HCT116 (cell line): ENCODE data around the gene TEN1. TPM values are rescaled to one million over a fixed set of nuclear protein-coding genes. Genes with fewer than 3 reads are reported as not detected.

Experiments used
- ATAC-seq: fragments of 200-7000 bp; cut with Tn5 transposase; 2 replicates; pipeline ENCODE4 v1.9.1; 2020; ENCODE audit warnings: mild to moderate bottlenecking, moderate library complexity
- BruUV-seq: library from RNA; stranded (reverse); fragments of 400-500 nt; replicated peaks from 2 replicates; lab custom pipeline; 2021; lab: Mats Ljungman, UMichigan
- CTCF ChIA-PET: fragments of 300-600 bp; sonication (Branson Sonifier 250); formaldehyde crosslinking; loops from one replicate; lab custom pipeline; 2021; ENCODE audit warnings: antibody characterized with exemption; lab: Charles Lee
- POLR2A ChIA-PET: fragments of 300-600, 350-600 bp; sonication (Branson Sonifier 250); formaldehyde crosslinking; loops from one replicate; lab custom pipeline; 2021; ENCODE audit warnings: antibody characterized with exemption; lab: Charles Lee
- RAD21 ChIA-PET, 2 experiments: fragments of 300-600 bp; sonication (Branson Sonifier 250); formaldehyde crosslinking; loops; one replicate each; lab custom pipeline; 2023; ENCODE audit warnings: low total read pairs in 2 of 2; ENCODE audit not compliant: uncharacterized antibody in 2 of 2, unreplicated experiment in 2 of 2, low non-redundant PET in 1 of 2; lab: Charles Lee
- DNase-seq: peaks from one replicate; pipeline ENCODE4 v3.0.0-alpha.2; 2010; ENCODE audit warnings: low read depth, low spot score
- H2AFZ ChIP-seq: fragments of 200-600 bp; shearing (Covaris generic), sonication (generic); 2 replicates; pipeline ENCODE4 v1.6.1; 2017; ENCODE audit warnings: low read depth, mixed run types, mixed read lengths, antibody characterized with exemption, low read length; ENCODE audit not compliant: poor library complexity, severe bottlenecking
- H3K27ac ChIP-seq: 2 replicates; pipeline ENCODE4 v1.5.1; 2012; ENCODE audit warnings: low read depth, low read length
- H3K27me3 ChIP-seq: fragments of 200-600 bp; sonication (generic); 2 replicates; pipeline ENCODE4 v1.6.1; 2016; ENCODE audit warnings: mixed run types, low read length, mixed read lengths; ENCODE audit not compliant: insufficient read depth
- H3K36me3 ChIP-seq, 2 experiments: fragments of 200-500 bp in 1 of 2; fragments of 200-600 bp in 1 of 2; sonication (Bioruptor generic) in 1 of 2; sonication (generic) in 1 of 2; 2 replicates each; pipeline versions ENCODE4 v1.5.1 to v1.6.1; 2014 to 2016; ENCODE audit warnings: low read length in 2 of 2, inconsistent platforms in 1 of 2, mixed read lengths in 1 of 2, mixed run types in 1 of 2; ENCODE audit not compliant: insufficient read depth in 2 of 2, control insufficient read depth in 1 of 2
- H3K4me1 ChIP-seq, 2 experiments: fragments of 200-600 bp in 1 of 2; sonication (generic) in 1 of 2; 2 replicates each; pipeline versions ENCODE4 v1.5.1 to v1.6.1; 2012 to 2017; ENCODE audit warnings: low read length in 2 of 2, inconsistent platforms in 1 of 2, mild to moderate bottlenecking in 1 of 2, mixed read lengths in 1 of 2, mixed run types in 1 of 2, moderate library complexity in 1 of 2; ENCODE audit not compliant: insufficient read depth in 2 of 2, control insufficient read depth in 1 of 2
- H3K4me2 ChIP-seq: fragments of 200-600 bp; sonication (generic); 2 replicates; pipeline ENCODE4 v1.6.1; 2017; ENCODE audit warnings: mixed run types, low read length, mixed read lengths
- H3K4me3 ChIP-seq, 2 experiments: fragments of 200-600 bp in 1 of 2; sonication (generic) in 1 of 2; replicated peaks in 1 of 2; 2 replicates each; pipeline ENCODE4 v1.5.1; 2011 to 2016; ENCODE audit warnings: low read length in 2 of 2, control low read depth in 1 of 2, low read depth in 1 of 2, mild to moderate bottlenecking in 1 of 2, mixed read lengths in 1 of 2, mixed run types in 1 of 2
- H3K79me2 ChIP-seq: fragments of 200-600 bp; sonication (generic); 2 replicates; pipeline ENCODE4 v1.6.1; 2017; ENCODE audit warnings: mild to moderate bottlenecking, mixed run types, low read length, moderate library complexity, mixed read lengths; ENCODE audit not compliant: insufficient read depth
- H3K9ac ChIP-seq: fragments of 200-600 bp; sonication (generic); 2 replicates; pipeline ENCODE4 v1.6.1; 2016; ENCODE audit warnings: low read length, mixed read lengths
- H3K9me2 ChIP-seq: fragments of 200-600 bp; sonication (generic), shearing (Covaris generic); 2 replicates; pipeline ENCODE4 v1.6.1; 2017; ENCODE audit warnings: mixed run types, mild to moderate bottlenecking, moderate library complexity; ENCODE audit not compliant: insufficient read depth
- H3K9me3 ChIP-seq, 2 experiments: fragments of 200-500 bp in 1 of 2; fragments of 200-600 bp in 1 of 2; sonication (Bioruptor generic) in 1 of 2; sonication (generic) in 1 of 2; 2 replicates each; pipeline ENCODE4 v1.6.1; 2014 to 2017; ENCODE audit warnings: low read length in 2 of 2, mixed read lengths in 2 of 2, inconsistent platforms in 1 of 2, low read depth in 1 of 2, mild to moderate bottlenecking in 1 of 2, mixed run types in 1 of 2, moderate library complexity in 1 of 2; ENCODE audit not compliant: control insufficient read depth in 1 of 2, insufficient read depth in 1 of 2
- H4K20me1 ChIP-seq: fragments of 200-600 bp; sonication (generic), shearing (Covaris generic); 2 replicates; pipeline ENCODE4 v1.6.1; 2017; ENCODE audit warnings: mixed run types, mild to moderate bottlenecking, moderate library complexity; ENCODE audit not compliant: insufficient read depth
- ATF3 ChIP-seq: IDR thresholded peaks from 2 replicates; pipeline ENCODE4 v1.6.1; 2012
- CBX3 ChIP-seq: IDR thresholded peaks from 2 replicates; pipeline ENCODE4 v1.6.1; 2012; ENCODE audit warnings: low read depth
- CEBPB ChIP-seq: IDR thresholded peaks from 2 replicates; pipeline ENCODE4 v1.6.1; 2012; ENCODE audit warnings: low read depth
- ELF1 ChIP-seq: IDR thresholded peaks from 2 replicates; pipeline ENCODE4 v1.6.1; 2012; ENCODE audit warnings: low read depth, borderline replicate concordance
- EZH2 ChIP-seq: fragments of 200-600 bp; sonication (generic); IDR thresholded peaks from 2 replicates; pipeline ENCODE4 v1.6.1; 2017; ENCODE audit warnings: antibody characterized with exemption, mixed run types
- EZH2phosphoT487 ChIP-seq: fragments of 200-600 bp; IDR thresholded peaks from 2 replicates; pipeline ENCODE4 v1.6.1; 2018; ENCODE audit warnings: antibody characterized with exemption, borderline replicate concordance
- FOSL1 ChIP-seq: IDR thresholded peaks from 2 replicates; pipeline ENCODE4 v1.6.1; 2012; ENCODE audit warnings: low read depth
- JUND ChIP-seq: IDR thresholded peaks from 2 replicates; pipeline ENCODE4 v1.6.1; 2012
- POLR2A ChIP-seq: IDR thresholded peaks from 2 replicates; pipeline ENCODE4 v1.7.0; 2011; ENCODE audit warnings: borderline replicate concordance; ENCODE audit not compliant: insufficient read depth, insufficient read length; ENCODE audit errors: extremely low read depth
- POLR2AphosphoS5 ChIP-seq: IDR thresholded peaks from 2 replicates; pipeline ENCODE4 v1.6.1; 2011; ENCODE audit warnings: mild to moderate bottlenecking, low read depth, low read length, moderate library complexity
- RAD21 ChIP-seq: IDR thresholded peaks from 2 replicates; pipeline ENCODE4 v1.6.1; 2012; ENCODE audit warnings: low read depth, mild to moderate bottlenecking
- SP1 ChIP-seq: IDR thresholded peaks from 2 replicates; pipeline ENCODE4 v1.6.1; 2012; ENCODE audit warnings: low read depth
- SRF ChIP-seq: IDR thresholded peaks from 2 replicates; pipeline ENCODE4 v1.6.1; 2012; ENCODE audit warnings: low read depth
- TCF7L2 ChIP-seq: IDR thresholded peaks from 2 replicates; pipeline ENCODE4 v1.7.0; 2011; ENCODE audit warnings: borderline replicate concordance, inconsistent platforms; ENCODE audit not compliant: insufficient read depth, insufficient read length; ENCODE audit errors: extremely low read depth
- ZFX ChIP-seq: fragments of 450-650 bp; IDR thresholded peaks from 2 replicates; pipeline ENCODE4 v1.6.1; 2017
- ZNF274 ChIP-seq: fragments of 200-500 bp; sonication (Bioruptor generic); IDR thresholded peaks from 2 replicates; pipeline ENCODE4 v1.6.1; 2014; ENCODE audit warnings: mild to moderate bottlenecking, low read depth, low read length, inconsistent platforms
- intact Hi-C: fragments of 100-400 bp; cut with micrococcal nuclease; formaldehyde crosslinking; loops from 2 replicates; pipeline ENCODE4 v1.10.0; 2022
- total RNA-seq: library from RNA; stranded (reverse); gene quantifications from one replicate; pipeline ENCODE4 v1.2.1, GENCODE V29; 2021; ENCODE audit not compliant: unreplicated experiment
- TF ChIP-seq, protein P1 (sequence below), 3 experiments: fragments of 200-600 bp in 1 of 3; sonication (generic) in 1 of 3; IDR thresholded peaks in 2 of 3; conservative IDR thresholded peaks in 1 of 3; 2 replicates each; pipeline ENCODE4 v1.5.1; 2012 to 2017; ENCODE audit warnings: low read depth in 2 of 3, low read length in 2 of 3, antibody characterized with exemption in 1 of 3, borderline replicate concordance in 1 of 3, control low read depth in 1 of 3, mild to moderate bottlenecking in 1 of 3, mixed read lengths in 1 of 3, mixed run types in 1 of 3, moderate library complexity in 1 of 3; ENCODE audit not compliant: insufficient read depth in 1 of 3
- TF ChIP-seq, protein P2 (sequence below): IDR thresholded peaks from 2 replicates; pipeline ENCODE4 v1.6.1; 2012
- TF ChIP-seq, protein P3 (sequence below): IDR thresholded peaks from 2 replicates; pipeline ENCODE4 v1.6.1; 2012; ENCODE audit warnings: low read depth

Gene TEN1
- total RNA-seq, 1 experiment from 2014 or later, result 18.5 TPM

DNA sequence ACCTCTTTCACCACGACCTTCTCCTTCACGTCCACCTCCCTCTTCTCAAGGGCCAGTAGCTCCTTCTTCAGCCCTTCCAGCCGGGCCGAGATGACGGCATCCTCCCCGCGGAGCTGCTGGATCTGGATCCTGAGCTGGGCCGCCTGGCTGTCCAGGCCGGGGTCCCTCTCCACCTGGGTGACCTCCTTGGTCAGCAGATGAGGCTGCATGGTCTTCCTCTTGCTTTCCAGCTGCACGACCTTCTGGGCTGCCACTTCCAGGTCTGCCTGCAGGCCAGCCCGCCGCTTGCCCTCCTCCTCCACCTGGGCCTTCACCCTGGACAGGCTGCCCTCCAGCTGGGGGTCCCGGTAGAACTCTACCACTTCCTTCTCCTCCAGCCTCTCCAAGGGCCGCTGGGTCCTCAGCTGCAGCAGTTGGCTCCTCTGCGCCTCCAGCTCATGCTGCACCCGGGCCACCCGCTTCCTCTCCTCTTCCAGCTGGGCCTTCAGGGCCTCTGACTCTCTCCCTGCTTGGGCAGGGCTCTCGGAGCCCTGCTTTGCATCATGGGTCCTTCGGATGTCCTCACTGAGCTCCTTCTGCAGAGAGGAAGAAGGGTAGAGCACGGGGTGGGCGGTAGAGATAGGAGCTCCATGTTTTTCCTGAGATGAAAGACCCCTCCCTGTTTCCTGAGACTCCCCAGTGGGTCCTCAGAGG, 31.1 kb downstream of the TEN1 start:
- H3K4me1 ChIP-seq, result peaks cover 0 to 12% of the 10 kb centered on the region in 2 experiments; a peak in 2 of 4 replicates
- no peaks in the 10 kb centered on the region for H3K27me3 ChIP-seq
- H3K9me3 ChIP-seq, result no peaks in the 10 kb centered on the region
- no peak overlapping the region; the same call in 1 of the 2 replicates for H3K27ac ChIP-seq
- no peak overlapping the region for H3K9ac ChIP-seq
- ChIA-PET RAD21 (interaction anchor here in 1 of 2 experiments (0.9 kb wide), 1 partner anchor 270 kb away, joined by 3 read pairs; no protein-coding TSS in a partner anchor), POLR2A (interaction anchor here (1.1 kb wide), 1 partner anchor 19 kb away, joined by 3 read pairs; no protein-coding TSS in a partner anchor), CTCF (interaction anchor here (1.1 to 1.8 kb wide), 3 partner anchors 10 to 105 kb away, joined by 3 to 8 read pairs (median 4); partner anchors contain the start of gene CDK3)
- H3K4me2 ChIP-seq, result no peak overlapping the region
- BruUV-seq, result no TSS peak
- intact Hi-C loops, result loop anchor here (5.0 kb wide), 1 partner anchor 172 kb away; no protein-coding TSS in a partner anchor
- H3K4me3 ChIP-seq, result no peak overlapping the region
- no peak for TF ChIP-seq EZH2
- TF ChIP-seq ELF1, result no peak
- no peak for TF ChIP-seq FOSL1
- TF ChIP-seq POLR2AphosphoS5, result no peak
- TF ChIP-seq, protein P1, sequence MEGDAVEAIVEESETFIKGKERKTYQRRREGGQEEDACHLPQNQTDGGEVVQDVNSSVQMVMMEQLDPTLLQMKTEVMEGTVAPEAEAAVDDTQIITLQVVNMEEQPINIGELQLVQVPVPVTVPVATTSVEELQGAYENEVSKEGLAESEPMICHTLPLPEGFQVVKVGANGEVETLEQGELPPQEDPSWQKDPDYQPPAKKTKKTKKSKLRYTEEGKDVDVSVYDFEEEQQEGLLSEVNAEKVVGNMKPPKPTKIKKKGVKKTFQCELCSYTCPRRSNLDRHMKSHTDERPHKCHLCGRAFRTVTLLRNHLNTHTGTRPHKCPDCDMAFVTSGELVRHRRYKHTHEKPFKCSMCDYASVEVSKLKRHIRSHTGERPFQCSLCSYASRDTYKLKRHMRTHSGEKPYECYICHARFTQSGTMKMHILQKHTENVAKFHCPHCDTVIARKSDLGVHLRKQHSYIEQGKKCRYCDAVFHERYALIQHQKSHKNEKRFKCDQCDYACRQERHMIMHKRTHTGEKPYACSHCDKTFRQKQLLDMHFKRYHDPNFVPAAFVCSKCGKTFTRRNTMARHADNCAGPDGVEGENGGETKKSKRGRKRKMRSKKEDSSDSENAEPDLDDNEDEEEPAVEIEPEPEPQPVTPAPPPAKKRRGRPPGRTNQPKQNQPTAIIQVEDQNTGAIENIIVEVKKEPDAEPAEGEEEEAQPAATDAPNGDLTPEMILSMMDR (IDR thresholded peaks at IDR 0.05 in 2 of 3, conservative IDR thresholded peaks at IDR 0.05 in 1 of 3; ENCODE audit: borderline replicate concordance in 1 of 3, insufficient read depth in 1 of 3, low read depth in 2 of 3, low read length in 2 of 3), result no peak
- TF ChIP-seq, protein P2, sequence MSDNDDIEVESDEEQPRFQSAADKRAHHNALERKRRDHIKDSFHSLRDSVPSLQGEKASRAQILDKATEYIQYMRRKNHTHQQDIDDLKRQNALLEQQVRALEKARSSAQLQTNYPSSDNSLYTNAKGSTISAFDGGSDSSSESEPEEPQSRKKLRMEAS, result no peak
- TF ChIP-seq, protein P3, sequence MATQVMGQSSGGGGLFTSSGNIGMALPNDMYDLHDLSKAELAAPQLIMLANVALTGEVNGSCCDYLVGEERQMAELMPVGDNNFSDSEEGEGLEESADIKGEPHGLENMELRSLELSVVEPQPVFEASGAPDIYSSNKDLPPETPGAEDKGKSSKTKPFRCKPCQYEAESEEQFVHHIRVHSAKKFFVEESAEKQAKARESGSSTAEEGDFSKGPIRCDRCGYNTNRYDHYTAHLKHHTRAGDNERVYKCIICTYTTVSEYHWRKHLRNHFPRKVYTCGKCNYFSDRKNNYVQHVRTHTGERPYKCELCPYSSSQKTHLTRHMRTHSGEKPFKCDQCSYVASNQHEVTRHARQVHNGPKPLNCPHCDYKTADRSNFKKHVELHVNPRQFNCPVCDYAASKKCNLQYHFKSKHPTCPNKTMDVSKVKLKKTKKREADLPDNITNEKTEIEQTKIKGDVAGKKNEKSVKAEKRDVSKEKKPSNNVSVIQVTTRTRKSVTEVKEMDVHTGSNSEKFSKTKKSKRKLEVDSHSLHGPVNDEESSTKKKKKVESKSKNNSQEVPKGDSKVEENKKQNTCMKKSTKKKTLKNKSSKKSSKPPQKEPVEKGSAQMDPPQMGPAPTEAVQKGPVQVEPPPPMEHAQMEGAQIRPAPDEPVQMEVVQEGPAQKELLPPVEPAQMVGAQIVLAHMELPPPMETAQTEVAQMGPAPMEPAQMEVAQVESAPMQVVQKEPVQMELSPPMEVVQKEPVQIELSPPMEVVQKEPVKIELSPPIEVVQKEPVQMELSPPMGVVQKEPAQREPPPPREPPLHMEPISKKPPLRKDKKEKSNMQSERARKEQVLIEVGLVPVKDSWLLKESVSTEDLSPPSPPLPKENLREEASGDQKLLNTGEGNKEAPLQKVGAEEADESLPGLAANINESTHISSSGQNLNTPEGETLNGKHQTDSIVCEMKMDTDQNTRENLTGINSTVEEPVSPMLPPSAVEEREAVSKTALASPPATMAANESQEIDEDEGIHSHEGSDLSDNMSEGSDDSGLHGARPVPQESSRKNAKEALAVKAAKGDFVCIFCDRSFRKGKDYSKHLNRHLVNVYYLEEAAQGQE, result no peak
- no peak for TF ChIP-seq SP1
- no peak for TF ChIP-seq CBX3
- no peak for TF ChIP-seq CEBPB
- no peak for TF ChIP-seq RAD21
- TF ChIP-seq TCF7L2, result no peak
- no peak for TF ChIP-seq JUND
- no peak for TF ChIP-seq EZH2phosphoT487
- TF ChIP-seq POLR2A, result no peak
- no peak for TF ChIP-seq ZNF274
- TF ChIP-seq SRF, result no peak
- no peak for TF ChIP-seq ZFX
- no peak for TF ChIP-seq ATF3
- no peaks in the 10 kb centered on the region for H4K20me1 ChIP-seq
- H3K36me3 ChIP-seq, result peaks cover 32% of the 10 kb centered on the region in 2 experiments; a peak in 3 of 4 replicates
- no peaks in the 10 kb centered on the region for H3K9me2 ChIP-seq
- no peak overlapping the region for H2AFZ ChIP-seq
- no peaks in the 10 kb centered on the region for H3K79me2 ChIP-seq
- DNase-seq (no peak), ATAC-seq (no peak)
